ENCODE results near the gene ICAM5. TPM values are rescaled to one million over a fixed set of nuclear protein-coding genes. Genes with fewer than 3 reads are reported as not detected.

The ICAM5 gene
- total and polyA plus RNA-seq, 9 of the 15 experiments (the other 6 are each of a cell fraction or from before 2014, with no cell fraction given) = 0.10 to 114 (median 13.7) TPM

DNA sequence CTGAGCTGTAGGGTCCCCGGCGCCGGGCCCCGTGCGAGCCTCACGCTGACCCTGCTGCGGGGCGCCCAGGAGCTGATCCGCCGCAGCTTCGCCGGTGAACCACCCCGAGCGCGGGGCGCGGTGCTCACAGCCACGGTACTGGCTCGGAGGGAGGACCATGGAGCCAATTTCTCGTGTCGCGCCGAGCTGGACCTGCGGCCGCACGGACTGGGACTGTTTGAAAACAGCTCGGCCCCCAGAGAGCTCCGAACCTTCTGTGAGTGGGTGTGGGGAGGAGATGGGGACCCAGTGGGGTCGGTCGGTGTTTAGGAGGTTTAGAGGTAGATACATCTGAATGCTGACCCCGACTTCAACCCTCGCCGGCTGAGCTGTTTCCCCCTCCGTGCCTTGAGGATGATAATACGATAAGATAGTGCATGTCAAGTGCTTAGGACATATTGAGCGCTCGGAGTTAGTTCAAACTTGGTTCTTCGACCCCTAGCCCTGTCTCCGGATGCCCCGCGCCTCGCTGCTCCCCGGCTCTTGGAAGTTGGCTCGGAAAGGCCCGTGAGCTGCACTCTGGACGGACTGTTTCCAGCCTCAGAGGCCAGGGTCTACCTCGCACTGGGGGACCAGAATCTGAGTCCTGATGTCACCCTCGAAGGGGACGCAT is 1.9 kb downstream of the ICAM5 start (continued):
- TF ChIP-seq, protein P1, sequence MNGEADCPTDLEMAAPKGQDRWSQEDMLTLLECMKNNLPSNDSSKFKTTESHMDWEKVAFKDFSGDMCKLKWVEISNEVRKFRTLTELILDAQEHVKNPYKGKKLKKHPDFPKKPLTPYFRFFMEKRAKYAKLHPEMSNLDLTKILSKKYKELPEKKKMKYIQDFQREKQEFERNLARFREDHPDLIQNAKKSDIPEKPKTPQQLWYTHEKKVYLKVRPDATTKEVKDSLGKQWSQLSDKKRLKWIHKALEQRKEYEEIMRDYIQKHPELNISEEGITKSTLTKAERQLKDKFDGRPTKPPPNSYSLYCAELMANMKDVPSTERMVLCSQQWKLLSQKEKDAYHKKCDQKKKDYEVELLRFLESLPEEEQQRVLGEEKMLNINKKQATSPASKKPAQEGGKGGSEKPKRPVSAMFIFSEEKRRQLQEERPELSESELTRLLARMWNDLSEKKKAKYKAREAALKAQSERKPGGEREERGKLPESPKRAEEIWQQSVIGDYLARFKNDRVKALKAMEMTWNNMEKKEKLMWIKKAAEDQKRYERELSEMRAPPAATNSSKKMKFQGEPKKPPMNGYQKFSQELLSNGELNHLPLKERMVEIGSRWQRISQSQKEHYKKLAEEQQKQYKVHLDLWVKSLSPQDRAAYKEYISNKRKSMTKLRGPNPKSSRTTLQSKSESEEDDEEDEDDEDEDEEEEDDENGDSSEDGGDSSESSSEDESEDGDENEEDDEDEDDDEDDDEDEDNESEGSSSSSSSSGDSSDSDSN (IDR thresholded peaks at IDR 0.05; ENCODE audit: borderline replicate concordance in 1 of 2, low read depth in 2 of 2, low read length in 2 of 2) = peak in 1 of 2 experiments; percentile 60; a peak in 1 of 4 replicates
- TF ChIP-seq, protein P2, sequence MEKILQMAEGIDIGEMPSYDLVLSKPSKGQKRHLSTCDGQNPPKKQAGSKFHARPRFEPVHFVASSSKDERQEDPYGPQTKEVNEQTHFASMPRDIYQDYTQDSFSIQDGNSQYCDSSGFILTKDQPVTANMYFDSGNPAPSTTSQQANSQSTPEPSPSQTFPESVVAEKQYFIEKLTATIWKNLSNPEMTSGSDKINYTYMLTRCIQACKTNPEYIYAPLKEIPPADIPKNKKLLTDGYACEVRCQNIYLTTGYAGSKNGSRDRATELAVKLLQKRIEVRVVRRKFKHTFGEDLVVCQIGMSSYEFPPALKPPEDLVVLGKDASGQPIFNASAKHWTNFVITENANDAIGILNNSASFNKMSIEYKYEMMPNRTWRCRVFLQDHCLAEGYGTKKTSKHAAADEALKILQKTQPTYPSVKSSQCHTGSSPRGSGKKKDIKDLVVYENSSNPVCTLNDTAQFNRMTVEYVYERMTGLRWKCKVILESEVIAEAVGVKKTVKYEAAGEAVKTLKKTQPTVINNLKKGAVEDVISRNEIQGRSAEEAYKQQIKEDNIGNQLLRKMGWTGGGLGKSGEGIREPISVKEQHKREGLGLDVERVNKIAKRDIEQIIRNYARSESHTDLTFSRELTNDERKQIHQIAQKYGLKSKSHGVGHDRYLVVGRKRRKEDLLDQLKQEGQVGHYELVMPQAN (IDR thresholded peaks at IDR 0.05; ENCODE audit: borderline replicate concordance) = 0 out of 2 replicates have a peak, but pooled peaks have one; percentile 12
- TF ChIP-seq CCNT2 (IDR thresholded peaks at IDR 0.05; ENCODE audit: borderline replicate concordance, extremely low read depth, insufficient read length, low read depth, low read length) = peak; percentile 27
- peak in 1 of 2 experiments; percentile 29; a peak in 1 of 4 replicates for TF ChIP-seq FOXA3 (CRISPR knock-in tag; conservative IDR thresholded peaks at IDR 0.05 in 1 of 2, IDR thresholded peaks at IDR 0.05 in 1 of 2)
- TF ChIP-seq, protein P3, sequence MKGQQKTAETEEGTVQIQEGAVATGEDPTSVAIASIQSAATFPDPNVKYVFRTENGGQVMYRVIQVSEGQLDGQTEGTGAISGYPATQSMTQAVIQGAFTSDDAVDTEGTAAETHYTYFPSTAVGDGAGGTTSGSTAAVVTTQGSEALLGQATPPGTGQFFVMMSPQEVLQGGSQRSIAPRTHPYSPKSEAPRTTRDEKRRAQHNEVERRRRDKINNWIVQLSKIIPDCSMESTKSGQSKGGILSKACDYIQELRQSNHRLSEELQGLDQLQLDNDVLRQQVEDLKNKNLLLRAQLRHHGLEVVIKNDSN (CRISPR knock-in tag; IDR thresholded peaks at IDR 0.05) = peak; percentile 46

All from K562 (cell line).